CD14-positive monocyte (primary cell): Measurements from ENCODE around the gene WDR86. TPM values are rescaled to one million over a fixed set of nuclear protein-coding genes. Genes with fewer than 3 reads are reported as not detected.

Source experiments
- DNase-seq, 3 donors: peaks; one replicate each; pipeline ENCODE4 v3.0.0-alpha.2; 2011 to 2022
- H2AFZ ChIP-seq: 2 replicates; pipeline ENCODE4 v1.6.0; 2012; ENCODE audit warnings: mild to moderate bottlenecking, low read depth, low read length, inconsistent platforms; ENCODE audit not compliant: insufficient read depth, poor library complexity, severe bottlenecking
- H3K27ac ChIP-seq, 2 donors: 1 replicate in 1 of 2; 2 replicates in 1 of 2; pipeline ENCODE4 v1.5.1; 2012 to 2013; ENCODE audit warnings: low read length in 2 of 2, control low read depth in 1 of 2, inconsistent platforms in 1 of 2, low read depth in 1 of 2, mild to moderate bottlenecking in 1 of 2
- H3K27me3 ChIP-seq, 2 donors: one replicate each; pipeline versions ENCODE4 v1.6.0 to v1.6.1; 2011 to 2013; ENCODE audit warnings: low read length in 2 of 2; ENCODE audit not compliant: control insufficient read depth in 2 of 2, insufficient read depth in 2 of 2
- H3K36me3 ChIP-seq, 2 donors: replicated peaks in 1 of 2; 1 replicate in 1 of 2; 2 replicates in 1 of 2; pipeline versions ENCODE4 v1.5.1 to v1.6.1; 2012 to 2013; ENCODE audit warnings: low read length in 2 of 2, control low read depth in 1 of 2, inconsistent platforms in 1 of 2, mild to moderate bottlenecking in 1 of 2; ENCODE audit not compliant: insufficient read depth in 2 of 2, control insufficient read depth in 1 of 2
- H3K4me1 ChIP-seq, 2 donors: 1 replicate in 1 of 2; 2 replicates in 1 of 2; pipeline versions ENCODE4 v1.5.1 to v1.6.1; 2012 to 2013; ENCODE audit warnings: low read length in 2 of 2, control low read depth in 1 of 2, inconsistent platforms in 1 of 2, mild to moderate bottlenecking in 1 of 2, moderate library complexity in 1 of 2; ENCODE audit not compliant: insufficient read depth in 2 of 2, control insufficient read depth in 1 of 2
- H3K4me2 ChIP-seq: replicated peaks from 2 replicates; pipeline ENCODE3; 2012; ENCODE audit warnings: low read length, moderate library complexity, mild to moderate bottlenecking; ENCODE audit not compliant: poor library complexity, severe bottlenecking; ENCODE audit errors: extremely low read depth
- H3K4me3 ChIP-seq, 3 experiments: fragments of 200-600 bp in 1 of 3; sonication (generic) in 1 of 3; replicated peaks in 1 of 3; 1 replicate in 2 of 3; 2 replicates in 1 of 3; pipeline ENCODE4 v1.5.1; 2011 to 2013; ENCODE audit warnings: low read length in 3 of 3, mild to moderate bottlenecking in 3 of 3, control low read depth in 2 of 3, low read depth in 2 of 3, inconsistent platforms in 1 of 3, moderate library complexity in 1 of 3
- H3K79me2 ChIP-seq: 2 replicates; pipeline ENCODE4 v1.6.0; 2012; ENCODE audit warnings: mild to moderate bottlenecking, control low read depth, inconsistent platforms, low read length, moderate library complexity; ENCODE audit not compliant: insufficient read depth
- H3K9ac ChIP-seq: 2 replicates; pipeline ENCODE4 v1.6.0; 2017; ENCODE audit warnings: low read length, mild to moderate bottlenecking; ENCODE audit not compliant: insufficient read depth, poor library complexity, severe bottlenecking
- H3K9me3 ChIP-seq, 2 donors: replicated peaks in 1 of 2; 1 replicate in 1 of 2; 2 replicates in 1 of 2; pipeline versions ENCODE4 v1.5.1 to v1.6.1; 2012 to 2013; ENCODE audit warnings: low read length in 2 of 2, control low read depth in 1 of 2; ENCODE audit not compliant: control insufficient read depth in 1 of 2, insufficient read depth in 1 of 2
- H4K20me1 ChIP-seq: 2 replicates; pipeline ENCODE4 v1.6.0; 2012; ENCODE audit warnings: mild to moderate bottlenecking, low read length, control low read depth, moderate library complexity; ENCODE audit not compliant: insufficient read depth
- H3K27ac Mint-ChIP-seq, 7 donors: one replicate each; pipeline ENCODE4 v1.8.0; 2020; ENCODE audit warnings: mild to moderate bottlenecking in 7 of 7, mixed read lengths in 7 of 7, moderate library complexity in 6 of 7, inconsistent platforms in 2 of 7
- H3K27me3 Mint-ChIP-seq, 3 donors: one replicate each; pipeline ENCODE4 v1.8.0; 2021 to 2022; ENCODE audit warnings: low read depth in 3 of 3, mild to moderate bottlenecking in 3 of 3, mixed read lengths in 3 of 3, moderate library complexity in 3 of 3, inconsistent platforms in 1 of 3
- H3K36me3 Mint-ChIP-seq, 2 donors: one replicate each; pipeline ENCODE4 v1.8.0; 2020; ENCODE audit warnings: mixed read lengths in 2 of 2, inconsistent platforms in 1 of 2, mild to moderate bottlenecking in 1 of 2
- H3K4me1 Mint-ChIP-seq: one replicate; pipeline ENCODE4 v1.8.0; 2020; ENCODE audit warnings: mild to moderate bottlenecking, mixed read lengths
- H3K4me3 Mint-ChIP-seq, 2 donors: one replicate each; pipeline ENCODE4 v1.8.0; 2020; ENCODE audit warnings: mild to moderate bottlenecking in 2 of 2, mixed read lengths in 2 of 2, moderate library complexity in 1 of 2
- H3K9me3 Mint-ChIP-seq, 7 donors: one replicate each; pipeline ENCODE4 v1.8.0; 2020 to 2022; ENCODE audit warnings: mixed read lengths in 7 of 7, mild to moderate bottlenecking in 6 of 7, moderate library complexity in 6 of 7, inconsistent platforms in 2 of 7
- CTCF ChIP-seq: fragments of 200-600 bp; IDR thresholded peaks from one replicate; pipeline ENCODE4 v1.8.0; 2022; ENCODE audit warnings: antibody characterized with exemption, mild to moderate bottlenecking
- WGBS: methylation state at CpG from one replicate; pipeline ENCODE4 v1.1.5; 2013; ENCODE audit warnings: missing lambda C conversion rate; ENCODE audit not compliant: insufficient coverage; 5-methylcytosine and 5-hydroxymethylcytosine counted together
- intact Hi-C, 2 donors: fragments of 100-400 bp; cut with micrococcal nuclease; formaldehyde crosslinking; loops; one replicate each; pipeline versions ENCODE4 v1.15.0 to v1.15.1; 2023
- polyA plus RNA-seq, 3 donors: library from polyadenylated mRNA; depleted of rRNA in 1 of 3; unstranded in 2 of 3; stranded (reverse) in 1 of 3; fragments of 300-500 nt in 2 of 3; fragments of >200 nt in 1 of 3; fragmentation: Illumina TruSeq in 2 of 3; gene quantifications; 1 replicate in 2 of 3; 2 replicates in 1 of 3; pipeline ENCODE4 v1.2.3, GENCODE V29; 2012 to 2021

WDR86 gene
- polyA plus RNA-seq, 3 donors: 0.11 to 0.30 (median 0.24) TPM

GRCh38 chr7:151422212-151422611 lies 12.4 kb upstream of the WDR86 start:
- WGBS: 94% methylated on average over 2 of the region's 5 CpGs
- peaks cover 5 to 6% of the 10 kb centered on the region in 2 donors for H3K36me3 Mint-ChIP-seq

GRCh38 chr7:151420144-151420543 lies 10.3 kb upstream of the WDR86 start:
- no peak overlapping the region for H3K27ac Mint-ChIP-seq
- intact Hi-C loops: no loop called here

More at GRCh38 chr7:151422212-151422611, 12.4 kb upstream of the WDR86 start:
- Histone ChIP-seq H3K4me1 (peaks cover 2 to 3% of the 10 kb centered on the region in 2 donors), H3K4me3 (no peak overlapping the region), H3K27ac (no peak overlapping the region), H3K36me3 (no peaks in the 10 kb centered on the region), H3K9ac (no peak overlapping the region), H3K79me2 (no peaks in the 10 kb centered on the region), H3K4me2 (no peak overlapping the region), H2AFZ (no peak overlapping the region), H3K27me3 (no peaks in the 10 kb centered on the region), H3K9me3 (peaks cover 25 to 30% of the 10 kb centered on the region in 2 donors), H4K20me1 (no peaks in the 10 kb centered on the region)
- Mint-ChIP-seq H3K4me1 (peaks cover 4% of the 10 kb centered on the region), H3K27me3 (peaks cover 1 to 2% (median 2%) of the 10 kb centered on the region in 3 donors), H3K9me3 (peaks cover 20 to 41% (median 37%) of the 10 kb centered on the region in 7 donors), H3K4me3 (no peak overlapping the region), H3K27ac (no peak overlapping the region)
- DNase-seq: no peak
- no peak for TF ChIP-seq CTCF
- intact Hi-C loops: no loop called here

More at GRCh38 chr7:151420144-151420543, 10.3 kb upstream of the WDR86 start:
- Histone ChIP-seq H3K36me3 (no peaks in the 10 kb centered on the region), H3K79me2 (no peaks in the 10 kb centered on the region), H3K4me1 (peaks cover 23 to 24% of the 10 kb centered on the region in 2 donors), H2AFZ (no peak overlapping the region), H3K9me3 (peaks cover 25 to 30% of the 10 kb centered on the region in 2 donors), H3K4me2 (no peak overlapping the region), H4K20me1 (no peaks in the 10 kb centered on the region), H3K9ac (no peak overlapping the region), H3K4me3 (no peak overlapping the region), H3K27me3 (no peaks in the 10 kb centered on the region), H3K27ac (no peak overlapping the region)
- no CpG with 5 or more reads among the region's 5 CpGs for WGBS
- Mint-ChIP-seq H3K9me3 (peaks cover 20 to 49% (median 37%) of the 10 kb centered on the region in 7 donors), H3K27me3 (peaks cover 0 to 2% (median 2%) of the 10 kb centered on the region in 3 donors), H3K4me1 (peaks cover 23% of the 10 kb centered on the region), H3K36me3 (peaks cover 6 to 8% of the 10 kb centered on the region in 2 donors), H3K4me3 (no peak overlapping the region)
- no peak for DNase-seq
- TF ChIP-seq CTCF: no peak
